Uterus (tissue), 4 donors: ENCODE data around the gene FCN1. TPM values are rescaled to one million over a fixed set of nuclear protein-coding genes. Genes with fewer than 3 reads are reported as not detected.

Source experiments
- DNase-seq, 2 donors: peaks; one replicate each; pipeline ENCODE4 v3.0.0-alpha.2; 2019 to 2020
- H3K27ac ChIP-seq, 2 donors: fragments of 200-600 bp; sonication (generic); 1 replicate in 1 of 2; 2 replicates in 1 of 2; pipeline ENCODE4 v1.5.1; 2016 to 2018
- H3K27me3 ChIP-seq, 2 donors: fragments of 200-600 bp; sonication (generic); one replicate each; pipeline ENCODE4 v1.5.1; 2018 to 2019; ENCODE audit warnings: control low read depth in 1 of 2
- H3K36me3 ChIP-seq, 2 donors: fragments of 200-600 bp; sonication (generic); one replicate each; pipeline ENCODE4 v1.5.1; 2019; ENCODE audit warnings: control low read depth in 1 of 2
- H3K4me1 ChIP-seq, 2 donors: fragments of 200-600 bp; sonication (generic); one replicate each; pipeline ENCODE4 v1.5.1; 2018 to 2019; ENCODE audit warnings: control low read depth in 1 of 2
- H3K4me3 ChIP-seq, 2 donors: fragments of 200-600 bp; sonication (generic); 1 replicate in 1 of 2; 2 replicates in 1 of 2; pipeline ENCODE4 v1.5.1; 2018 to 2019; ENCODE audit warnings: mild to moderate bottlenecking in 1 of 2
- H3K9me3 ChIP-seq, 2 donors: fragments of 200-600 bp; sonication (generic); one replicate each; pipeline ENCODE4 v1.5.1; 2019; ENCODE audit warnings: control low read depth in 1 of 2
- CTCF ChIP-seq, 4 experiments: fragments of 200-600 bp in 2 of 4; fragments of 450-650 bp in 2 of 4; sonication (generic) in 2 of 4; IDR thresholded peaks; one replicate each; pipeline ENCODE4 v1.5.1; 2016 to 2019; ENCODE audit warnings: antibody characterized with exemption in 4 of 4, mild to moderate bottlenecking in 2 of 4, moderate library complexity in 1 of 4
- POLR2A ChIP-seq, 2 donors: fragments of 450-650 bp; IDR thresholded peaks; one replicate each; pipeline ENCODE4 v1.6.1; 2016; ENCODE audit warnings: antibody characterized with exemption in 2 of 2, mild to moderate bottlenecking in 1 of 2, moderate library complexity in 1 of 2
- intact Hi-C: fragments of 100-400 bp; cut with DNase I; formaldehyde crosslinking; loops from one replicate; pipeline ENCODE4 v1.15.1; 2023; ENCODE audit warnings: low total_unique reads
- total RNA-seq, 4 donors: library from RNA; depleted of rRNA in 3 of 4; stranded (reverse); fragments of >200 nt in 3 of 4; gene quantifications; one replicate each; pipeline versions ENCODE4 v1.1.0 to v1.2.4, GENCODE V29; 2014 to 2023
- donor health status: DM: yes; HTN: yes; CAD: no.

The FCN1 gene
- total RNA-seq, 4 donors from 2014 or later, result 0.26 to 13.8 (median 4.4) TPM

GRCh38 chr9:134885001-134885678 lies 32.6 kb downstream of the FCN1 start:
- Histone ChIP-seq H3K36me3 (no peaks in the 10 kb centered on the region), H3K27ac (no peak overlapping the region), H3K4me3 (no peak overlapping the region), H3K9me3 (no peaks in the 10 kb centered on the region), H3K4me1 (no peaks in the 10 kb centered on the region), H3K27me3 (no peaks in the 10 kb centered on the region)
- intact Hi-C loops, result no loop called here
- TF ChIP-seq CTCF (IDR thresholded peaks at IDR 0.05) (no peak), POLR2A (IDR thresholded peaks at IDR 0.05) (no peak)
- no peak for DNase-seq

GRCh38 chr9:134884492-134884891 lies 33.2 kb downstream of the FCN1 start:
- Histone ChIP-seq H3K36me3 (no peaks in the 10 kb centered on the region), H3K27ac (no peak overlapping the region), H3K4me3 (no peak overlapping the region), H3K4me1 (no peaks in the 10 kb centered on the region), H3K27me3 (no peaks in the 10 kb centered on the region), H3K9me3 (no peaks in the 10 kb centered on the region)
- intact Hi-C loops, result no loop called here
- no peak for DNase-seq
- no peak for TF ChIP-seq CTCF (IDR thresholded peaks at IDR 0.05)

- no peaks in the 10 kb centered on the region for H3K9me3 ChIP-seq
- no peak for DNase-seq
- intact Hi-C loops, result no loop called here
These were observed 34.5 kb downstream of the FCN1 start for GRCh38 chr9:134883040-134883782.

GRCh38 chr9:134882204-134882785 lies 35.4 kb downstream of the FCN1 start:
- Histone ChIP-seq H3K4me3 (no peak overlapping the region), H3K4me1 (no peaks in the 10 kb centered on the region), H3K27me3 (no peaks in the 10 kb centered on the region), H3K9me3 (no peaks in the 10 kb centered on the region), H3K36me3 (no peaks in the 10 kb centered on the region), H3K27ac (no peak overlapping the region)
- TF ChIP-seq CTCF (IDR thresholded peaks at IDR 0.05) (no peak), POLR2A (IDR thresholded peaks at IDR 0.05) (no peak)
- no peak for DNase-seq
- intact Hi-C loops, result no loop called here

More at GRCh38 chr9:134883040-134883782, 34.5 kb downstream of the FCN1 start:
- Histone ChIP-seq H3K27me3 (no peaks in the 10 kb centered on the region), H3K4me3 (no peak overlapping the region), H3K27ac (no peak overlapping the region), H3K4me1 (no peaks in the 10 kb centered on the region), H3K36me3 (no peaks in the 10 kb centered on the region)
- TF ChIP-seq POLR2A (IDR thresholded peaks at IDR 0.05) (no peak), CTCF (IDR thresholded peaks at IDR 0.05) (no peak)

GRCh38 chr9:134881313-134881670 lies 36.4 kb downstream of the FCN1 start:
- DNase-seq, result no peak
- intact Hi-C loops, result no loop called here

More at GRCh38 chr9:134881313-134881670, 36.4 kb downstream of the FCN1 start:
- Histone ChIP-seq H3K4me1 (no peaks in the 10 kb centered on the region), H3K27me3 (no peaks in the 10 kb centered on the region), H3K4me3 (no peak overlapping the region), H3K36me3 (no peaks in the 10 kb centered on the region), H3K9me3 (no peaks in the 10 kb centered on the region), H3K27ac (no peak overlapping the region)
- TF ChIP-seq CTCF (IDR thresholded peaks at IDR 0.05) (no peak), POLR2A (IDR thresholded peaks at IDR 0.05) (no peak)
